GM19023 (cell line): ENCODE results near the gene NPS.

ENCODE experiments used
- ATAC-seq: cut with Tn5 transposase; IDR thresholded peaks from one replicate; pipeline ENCODE4 v1.9.1; 2021; ENCODE audit warnings: mild to moderate bottlenecking, moderate library complexity; ENCODE audit not compliant: unreplicated experiment

The NPS gene

DNA sequence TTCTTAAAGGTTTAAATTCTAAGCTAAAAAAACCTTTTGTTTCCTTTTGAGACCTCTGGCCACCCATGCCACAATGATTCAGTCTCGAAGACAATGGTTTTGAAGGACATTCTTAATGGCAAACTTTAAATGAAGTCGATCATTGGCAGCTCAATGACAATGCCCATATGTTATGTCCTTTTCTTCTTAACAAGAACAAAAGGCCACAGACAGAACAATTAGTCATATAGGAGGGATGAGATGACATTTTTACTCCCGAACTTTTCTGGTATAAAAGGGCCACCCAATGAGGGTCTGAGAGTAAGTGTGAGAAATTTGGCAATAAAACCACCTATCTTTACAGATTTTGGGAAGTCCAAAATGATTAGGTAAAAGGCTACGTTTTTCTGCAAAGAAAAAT is at the start of gene NPS:
Gene NPS, plus strand, starts transcription at position 301 of the 400 bp plus-strand sequence. Its CDS starts 60 bp downstream, at position 361.
- no peak for ATAC-seq

DNA sequence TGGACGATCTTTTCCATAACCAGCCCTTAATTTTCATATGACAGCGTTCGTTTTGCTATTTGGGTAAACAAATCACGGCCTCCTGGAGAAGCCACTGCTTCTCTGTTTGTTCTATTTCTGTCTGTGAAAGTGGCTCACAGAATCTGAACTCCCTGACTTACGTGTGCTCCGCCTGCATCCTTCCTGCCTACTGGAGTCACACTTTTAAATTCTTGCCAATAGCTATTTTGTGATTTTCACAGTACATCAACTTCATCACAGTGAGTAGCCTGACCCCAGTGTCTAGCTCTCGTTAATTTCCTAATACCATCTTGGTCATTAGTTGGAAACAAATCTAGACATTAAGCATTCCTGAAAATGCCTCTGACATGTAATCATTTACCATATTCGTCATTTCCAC is 49.0 kb upstream of the NPS start:
- no peak for ATAC-seq

DNA sequence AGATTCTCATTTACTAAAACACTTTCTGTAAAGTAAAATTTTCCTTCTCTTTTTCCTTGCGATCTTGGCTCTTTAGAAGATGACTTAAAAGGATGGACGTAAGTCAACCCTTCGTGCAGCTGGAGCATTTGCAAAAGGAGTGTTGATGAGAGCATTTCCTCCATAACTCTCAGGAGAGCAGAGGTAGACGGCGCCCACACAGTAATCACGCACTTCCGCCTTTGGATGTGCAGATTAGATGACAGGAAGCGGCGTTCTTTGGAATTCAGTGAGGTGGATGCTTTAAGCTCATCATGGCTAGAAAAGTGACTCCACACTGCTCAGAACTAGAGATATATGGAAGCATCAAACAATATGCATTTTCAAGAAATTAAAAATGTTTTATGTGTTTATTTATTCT is 43.0 kb upstream of the NPS start:
- ATAC-seq, result no peak

DNA sequence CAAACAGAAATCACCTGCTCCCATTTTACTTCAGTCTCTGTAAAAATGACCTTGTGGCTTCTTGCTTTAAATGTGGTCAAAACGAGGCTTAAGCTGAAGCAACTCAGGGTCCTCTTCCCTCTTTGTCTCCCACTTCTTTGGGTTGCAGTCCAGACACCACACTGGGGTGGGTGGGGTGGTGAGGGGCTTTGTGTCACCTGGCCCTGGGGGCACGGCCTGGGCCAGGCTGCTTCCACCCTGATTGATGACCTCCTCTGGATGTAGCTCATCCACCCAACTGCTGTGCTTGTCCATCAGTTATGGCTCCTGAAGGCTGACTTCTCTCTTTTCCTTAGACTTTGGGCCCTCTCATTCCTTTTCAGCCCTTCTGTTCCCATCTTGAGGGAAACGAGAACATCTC is 26.8 kb upstream of the NPS start:
- ATAC-seq, result no peak

DNA sequence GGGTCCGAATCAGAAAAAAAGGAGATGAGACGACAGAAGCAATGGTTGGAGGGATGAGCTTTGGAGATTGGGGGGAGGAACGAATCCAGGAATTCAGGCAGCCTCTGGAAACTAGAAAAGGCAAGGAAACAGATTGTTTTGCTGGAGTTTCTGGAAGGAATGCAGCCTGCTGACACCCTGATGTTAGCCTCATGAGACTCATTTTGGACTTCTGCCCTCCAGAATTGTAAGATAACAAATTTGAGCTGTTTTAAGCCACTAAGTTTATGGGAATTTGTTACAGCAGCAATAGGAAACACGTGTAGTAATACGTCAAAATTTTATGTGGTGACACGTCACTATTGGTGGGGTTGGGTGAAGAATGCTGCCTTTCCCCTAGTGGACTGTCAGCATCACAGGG is 25.6 kb upstream of the NPS start:
- ATAC-seq, result no peak

- ATAC-seq, result no peak
These were observed 24.9 kb upstream of the NPS start for GRCh38 chr10:127524229-127524628.

DNA sequence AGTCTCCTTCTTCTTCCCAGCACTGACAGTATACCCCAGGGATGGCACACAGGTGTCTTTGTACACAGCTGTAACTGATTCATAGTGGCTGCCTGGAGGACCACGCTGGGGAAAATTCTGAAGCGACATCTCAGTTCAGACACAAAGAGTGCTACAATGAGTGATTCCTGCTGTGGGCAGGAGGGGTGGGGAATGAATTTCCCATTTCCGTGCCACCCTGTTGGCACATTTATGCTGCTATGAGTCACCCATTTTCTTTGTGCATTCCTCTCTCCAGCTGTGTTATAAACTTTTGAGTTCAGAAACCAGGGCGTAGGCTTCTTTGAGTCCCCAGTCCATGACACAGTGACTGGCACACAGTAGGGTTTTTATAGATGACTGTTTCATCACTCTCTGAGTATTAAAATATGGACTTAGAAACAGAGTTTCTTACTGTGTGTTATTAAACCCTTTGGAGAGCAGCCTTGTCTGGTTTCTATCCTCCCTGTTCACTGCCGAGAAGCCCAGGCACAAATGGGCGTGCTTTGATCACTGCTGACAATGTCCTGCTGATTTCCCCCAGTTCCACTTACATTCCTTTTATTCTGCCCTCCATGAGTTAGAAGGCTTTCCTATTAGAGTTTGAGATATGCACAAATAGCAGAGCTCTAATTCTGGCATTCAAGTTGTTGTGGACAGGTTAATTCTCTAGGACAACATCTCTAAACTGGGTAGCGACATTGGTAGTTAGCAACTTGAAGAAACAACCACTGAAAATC is 24.0 kb upstream of the NPS start:
- ATAC-seq, result no peak

GRCh38 chr10:127525686-127526085 is 23.4 kb upstream of the NPS start:
- ATAC-seq, result no peak

- no peak for ATAC-seq
These were observed 22.9 kb upstream of the NPS start for GRCh38 chr10:127526161-127526560.

DNA sequence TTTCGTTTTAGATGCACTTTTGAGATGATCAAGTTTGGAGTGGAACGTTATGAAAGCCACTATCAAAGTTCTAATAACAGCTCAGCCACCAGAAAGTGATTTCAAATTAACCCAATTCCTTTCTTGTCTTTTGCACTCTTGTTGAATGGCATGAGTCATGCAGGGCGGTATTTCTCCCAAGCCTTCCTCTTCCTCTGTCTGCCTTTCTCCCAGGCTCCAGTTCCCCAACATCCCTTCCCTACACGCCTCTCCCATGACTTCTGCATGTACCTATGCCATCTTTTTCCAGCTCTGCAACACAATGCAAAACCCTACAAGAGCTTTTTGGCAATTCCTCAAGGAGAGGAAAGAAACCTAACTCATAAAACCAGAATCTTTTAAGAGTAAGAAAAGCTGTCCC is 21.8 kb upstream of the NPS start:
- no peak for ATAC-seq

GRCh38 chr10:127527891-127528290 is 21.2 kb upstream of the NPS start:
- no peak for ATAC-seq

DNA sequence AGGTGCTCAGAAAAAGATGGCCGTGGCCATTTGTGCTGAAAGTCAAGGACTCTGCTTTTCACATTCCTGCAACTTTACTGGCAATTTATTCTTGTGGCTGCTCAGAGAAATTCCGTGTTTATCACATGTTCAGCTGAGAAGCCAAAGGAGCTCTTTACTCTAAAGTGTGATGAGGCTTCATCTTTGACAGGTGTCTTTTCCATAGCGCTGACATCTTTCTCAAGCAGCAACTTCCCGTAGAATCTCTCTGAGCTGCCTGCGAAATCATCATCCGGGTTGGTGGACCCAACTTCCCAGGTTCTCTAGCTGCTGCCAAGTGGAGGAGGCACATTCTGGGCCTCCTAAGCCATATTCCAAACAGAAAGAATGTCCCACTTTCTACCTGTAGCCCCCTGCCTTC is 16.9 kb upstream of the NPS start:
- ATAC-seq, result no peak

- no peak for ATAC-seq
These were observed 16.4 kb upstream of the NPS start for GRCh38 chr10:127532659-127533058.

DNA sequence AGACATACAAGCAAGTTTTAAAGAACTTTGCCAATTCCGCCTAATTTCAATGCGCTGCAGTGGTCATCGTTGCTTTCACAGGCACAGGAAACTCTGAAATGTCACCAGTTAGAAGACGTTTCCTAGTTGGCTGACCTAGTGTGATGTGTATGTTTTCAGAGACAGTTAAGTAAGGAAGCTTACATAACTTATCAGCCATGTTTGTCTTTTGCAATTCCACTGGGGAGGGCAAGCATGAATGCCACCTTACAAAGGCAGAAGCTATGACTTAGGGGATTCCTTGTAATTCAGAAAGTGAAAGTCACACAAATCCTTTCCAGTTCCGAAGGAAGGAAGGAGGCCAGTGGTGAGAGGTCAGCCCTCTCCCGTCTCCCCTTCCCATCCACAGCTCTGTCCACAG is 15.0 kb upstream of the NPS start:
- no peak for ATAC-seq

DNA sequence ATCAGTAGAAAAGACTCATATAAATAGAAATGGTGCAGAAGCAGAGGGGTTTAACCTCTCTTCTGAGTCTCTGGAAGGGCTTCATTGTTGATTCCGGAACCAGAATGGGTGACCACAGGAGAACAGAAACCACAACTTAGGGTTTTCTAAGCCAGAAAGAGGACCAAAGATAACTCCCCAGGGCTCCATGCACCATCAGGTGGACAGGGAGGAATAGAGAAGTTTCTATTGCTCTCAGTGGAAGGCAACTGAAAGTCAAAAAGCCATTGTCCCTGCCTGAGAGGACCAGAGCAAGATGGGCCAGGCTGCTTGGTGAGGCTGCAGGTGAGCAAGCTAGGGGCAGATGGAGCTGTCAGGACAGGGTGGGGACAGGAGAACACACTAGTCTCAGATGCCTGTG is 14.6 kb upstream of the NPS start:
- ATAC-seq, result no peak

DNA sequence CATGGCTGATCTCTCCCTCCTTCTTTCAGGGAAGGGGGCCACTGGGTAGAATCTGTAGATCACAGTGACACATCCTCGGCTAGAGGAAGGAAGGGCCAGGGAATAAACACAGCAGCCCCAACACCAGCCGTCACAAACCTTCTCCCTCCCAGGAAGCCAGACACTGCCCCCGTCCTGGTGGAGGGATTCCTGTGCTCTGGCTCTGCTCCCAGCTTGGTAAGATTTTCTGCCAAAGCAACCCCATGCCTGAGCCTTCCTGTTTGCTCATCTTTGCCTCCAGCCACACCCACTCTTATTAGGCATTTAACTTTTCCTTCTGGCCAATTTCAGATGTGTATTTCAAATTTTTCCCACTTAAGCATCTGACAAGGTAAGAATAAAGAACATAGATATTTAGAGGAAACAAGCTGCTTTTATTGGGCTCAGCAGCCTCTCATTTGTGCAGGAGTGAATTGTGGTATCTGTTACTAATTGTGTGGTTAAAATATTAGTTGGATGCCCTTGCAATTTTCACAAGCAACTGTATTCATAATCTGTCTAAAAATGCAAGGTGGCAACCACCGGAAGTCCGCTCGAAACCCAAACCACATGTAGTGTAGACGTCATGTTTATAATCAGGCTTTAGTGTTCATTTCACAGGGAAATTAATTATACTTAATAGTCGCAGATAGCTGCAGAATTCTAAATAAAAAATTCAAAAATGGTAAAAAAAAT is 13.2 kb upstream of the NPS start:
- no peak for ATAC-seq

DNA sequence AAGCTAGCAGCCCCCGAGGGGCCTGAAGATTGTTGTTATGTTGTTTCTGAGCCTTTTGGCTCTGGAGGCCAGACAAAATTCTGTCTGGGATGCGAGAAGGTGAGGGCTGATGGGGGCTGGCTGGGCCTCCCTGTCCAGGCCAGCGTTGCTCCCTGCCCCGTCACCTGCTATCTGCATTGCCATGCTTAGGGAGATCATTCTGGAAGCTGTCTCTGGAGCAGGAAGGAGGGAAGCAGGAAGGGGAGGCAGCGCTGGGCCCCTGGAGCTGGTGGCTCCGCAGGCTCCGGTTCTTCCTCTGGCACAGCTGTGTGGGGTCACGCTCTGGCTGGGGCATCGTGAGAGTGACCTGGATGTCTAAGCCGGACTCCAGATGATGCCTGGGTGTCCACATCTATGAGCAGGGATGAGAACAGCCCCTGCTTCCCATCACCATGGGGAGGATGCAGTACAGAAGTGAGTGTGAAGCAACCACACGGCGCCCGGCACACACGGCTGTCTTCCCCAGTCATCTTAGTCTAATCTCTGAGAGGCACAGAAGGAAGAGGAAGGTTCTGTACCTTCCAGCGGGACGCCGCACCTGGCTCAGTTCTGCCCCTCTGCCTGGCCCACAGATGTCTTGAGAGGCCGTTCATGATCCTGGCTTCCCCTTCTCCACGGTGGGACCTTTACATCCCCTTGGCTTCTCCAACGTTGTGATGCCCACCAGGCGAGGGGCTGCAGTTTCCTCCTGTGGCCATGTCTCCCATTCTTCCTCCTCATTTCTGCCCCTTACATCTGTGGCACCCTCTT is 11.9 kb upstream of the NPS start:
- ATAC-seq, result no peak

GRCh38 chr10:127537924-127538323 is 11.2 kb upstream of the NPS start:
- no peak for ATAC-seq

- no peak for ATAC-seq
These were observed 1.1 kb upstream of the NPS start for GRCh38 chr10:127548022-127548421.

GRCh38 chr10:127550861-127551260 is 1.8 kb downstream of the NPS start:
- ATAC-seq, result no peak

- no peak for ATAC-seq
These were observed 3.3 kb downstream of the NPS start for GRCh38 chr10:127552446-127552845.

- no peak for ATAC-seq
These were observed 4.3 kb downstream of the NPS start for GRCh38 chr10:127553417-127553816.
